Astrocyte of the spinal cord (primary cell): ENCODE measurements around the gene HSD17B11.
"Not testable (repeated sequence)": the region's sequence is repeated elsewhere in the genome, so short reads cannot be mapped to it uniquely, and the experiment has no call there.

Source experiments
- DNase-seq: peaks from one replicate; pipeline ENCODE4 v3.0.0; 2011; ENCODE audit warnings: low read depth, low spot score
- H3K4me3 ChIP-seq: 2 replicates; pipeline ENCODE4 v1.5.1; 2011; ENCODE audit warnings: low read depth, mild to moderate bottlenecking, low read length, moderate library complexity
- CTCF ChIP-seq: IDR thresholded peaks from 2 replicates; pipeline ENCODE4 v1.5.1; 2012; ENCODE audit warnings: low read depth, mild to moderate bottlenecking, low read length, inconsistent platforms
- in situ Hi-C: cut with HindIII; loops from 2 replicates; pipeline ENCODE4 v1.10.0; 2017; ENCODE audit warnings: low sequenced_read_pairs

HSD17B11 gene

GRCh38 chr4:87405211-87405820, 14.3 kb upstream of the HSD17B11 start:
- no peak overlapping the region for H3K4me3 ChIP-seq
- no peak for TF ChIP-seq CTCF
- DNase-seq, result no peak
- in situ Hi-C loops, result no loop called here

GRCh38 chr4:87403732-87404131, 12.7 kb upstream of the HSD17B11 start:
- H3K4me3 ChIP-seq, DNase-seq, in situ Hi-C loops: not testable (repeated sequence)

GRCh38 chr4:87399954-87400353, 9.0 kb upstream of the HSD17B11 start:
- no peak for DNase-seq
- TF ChIP-seq CTCF, result no peak
- H3K4me3 ChIP-seq, result no peak overlapping the region
- in situ Hi-C loops, result no loop called here

- no peak for TF ChIP-seq CTCF
- in situ Hi-C loops, result no loop called here
- no peak overlapping the region for H3K4me3 ChIP-seq
- no peak for DNase-seq
Measured at GRCh38 chr4:87399148-87399547, 8.2 kb upstream of the HSD17B11 start.

- in situ Hi-C loops, DNase-seq, H3K4me3 ChIP-seq: not testable (repeated sequence)
Measured at GRCh38 chr4:87395851-87396250, 4.9 kb upstream of the HSD17B11 start.

- DNase-seq, in situ Hi-C loops: not testable (repeated sequence)
Measured at GRCh38 chr4:87395073-87395472, 4.1 kb upstream of the HSD17B11 start.

GRCh38 chr4:87392183-87392582, 1.2 kb upstream of the HSD17B11 start:
- H3K4me3 ChIP-seq, result no peak overlapping the region
- in situ Hi-C loops, result no loop called here
- no peak for TF ChIP-seq CTCF
- no peak for DNase-seq

More at GRCh38 chr4:87395073-87395472, 4.1 kb upstream of the HSD17B11 start:
- H3K4me3 ChIP-seq, result not testable (repeated sequence)

GRCh38 chr4:87391576-87392054, 627 bp upstream of the HSD17B11 start:
- in situ Hi-C loops, result no loop called here
- TF ChIP-seq CTCF, result no peak
- DNase-seq, result no peak
- peak overlapping the region; percentile 51 for H3K4me3 ChIP-seq
